CD14-positive monocyte (primary cell): ENCODE results near the gene GLS. TPM values are rescaled to one million over a fixed set of nuclear protein-coding genes. Genes with fewer than 3 reads are reported as not detected.

Experiments
- DNase-seq, 3 donors: peaks; one replicate each; pipeline ENCODE4 v3.0.0-alpha.2; 2011 to 2022
- H2AFZ ChIP-seq: 2 replicates; pipeline ENCODE4 v1.6.0; 2012; ENCODE audit warnings: mild to moderate bottlenecking, low read depth, low read length, inconsistent platforms; ENCODE audit not compliant: insufficient read depth, poor library complexity, severe bottlenecking
- H3K27ac ChIP-seq, 2 donors: 1 replicate in 1 of 2; 2 replicates in 1 of 2; pipeline ENCODE4 v1.5.1; 2012 to 2013; ENCODE audit warnings: low read length in 2 of 2, control low read depth in 1 of 2, inconsistent platforms in 1 of 2, low read depth in 1 of 2, mild to moderate bottlenecking in 1 of 2
- H3K27me3 ChIP-seq, 2 donors: one replicate each; pipeline versions ENCODE4 v1.6.0 to v1.6.1; 2011 to 2013; ENCODE audit warnings: low read length in 2 of 2; ENCODE audit not compliant: control insufficient read depth in 2 of 2, insufficient read depth in 2 of 2
- H3K36me3 ChIP-seq, 2 donors: replicated peaks in 1 of 2; 1 replicate in 1 of 2; 2 replicates in 1 of 2; pipeline versions ENCODE4 v1.5.1 to v1.6.1; 2012 to 2013; ENCODE audit warnings: low read length in 2 of 2, control low read depth in 1 of 2, inconsistent platforms in 1 of 2, mild to moderate bottlenecking in 1 of 2; ENCODE audit not compliant: insufficient read depth in 2 of 2, control insufficient read depth in 1 of 2
- H3K4me1 ChIP-seq, 2 donors: 1 replicate in 1 of 2; 2 replicates in 1 of 2; pipeline versions ENCODE4 v1.5.1 to v1.6.1; 2012 to 2013; ENCODE audit warnings: low read length in 2 of 2, control low read depth in 1 of 2, inconsistent platforms in 1 of 2, mild to moderate bottlenecking in 1 of 2, moderate library complexity in 1 of 2; ENCODE audit not compliant: insufficient read depth in 2 of 2, control insufficient read depth in 1 of 2
- H3K4me2 ChIP-seq: replicated peaks from 2 replicates; pipeline ENCODE3; 2012; ENCODE audit warnings: low read length, moderate library complexity, mild to moderate bottlenecking; ENCODE audit not compliant: poor library complexity, severe bottlenecking; ENCODE audit errors: extremely low read depth
- H3K4me3 ChIP-seq, 3 experiments: fragments of 200-600 bp in 1 of 3; sonication (generic) in 1 of 3; replicated peaks in 1 of 3; 1 replicate in 2 of 3; 2 replicates in 1 of 3; pipeline ENCODE4 v1.5.1; 2011 to 2013; ENCODE audit warnings: low read length in 3 of 3, mild to moderate bottlenecking in 3 of 3, control low read depth in 2 of 3, low read depth in 2 of 3, inconsistent platforms in 1 of 3, moderate library complexity in 1 of 3
- H3K79me2 ChIP-seq: 2 replicates; pipeline ENCODE4 v1.6.0; 2012; ENCODE audit warnings: mild to moderate bottlenecking, control low read depth, inconsistent platforms, low read length, moderate library complexity; ENCODE audit not compliant: insufficient read depth
- H3K9ac ChIP-seq: 2 replicates; pipeline ENCODE4 v1.6.0; 2017; ENCODE audit warnings: low read length, mild to moderate bottlenecking; ENCODE audit not compliant: insufficient read depth, poor library complexity, severe bottlenecking
- H3K9me3 ChIP-seq, 2 donors: replicated peaks in 1 of 2; 1 replicate in 1 of 2; 2 replicates in 1 of 2; pipeline versions ENCODE4 v1.5.1 to v1.6.1; 2012 to 2013; ENCODE audit warnings: low read length in 2 of 2, control low read depth in 1 of 2; ENCODE audit not compliant: control insufficient read depth in 1 of 2, insufficient read depth in 1 of 2
- H4K20me1 ChIP-seq: 2 replicates; pipeline ENCODE4 v1.6.0; 2012; ENCODE audit warnings: mild to moderate bottlenecking, low read length, control low read depth, moderate library complexity; ENCODE audit not compliant: insufficient read depth
- H3K27ac Mint-ChIP-seq, 7 donors: one replicate each; pipeline ENCODE4 v1.8.0; 2020; ENCODE audit warnings: mild to moderate bottlenecking in 7 of 7, mixed read lengths in 7 of 7, moderate library complexity in 6 of 7, inconsistent platforms in 2 of 7
- H3K27me3 Mint-ChIP-seq, 3 donors: one replicate each; pipeline ENCODE4 v1.8.0; 2021 to 2022; ENCODE audit warnings: low read depth in 3 of 3, mild to moderate bottlenecking in 3 of 3, mixed read lengths in 3 of 3, moderate library complexity in 3 of 3, inconsistent platforms in 1 of 3
- H3K36me3 Mint-ChIP-seq, 2 donors: one replicate each; pipeline ENCODE4 v1.8.0; 2020; ENCODE audit warnings: mixed read lengths in 2 of 2, inconsistent platforms in 1 of 2, mild to moderate bottlenecking in 1 of 2
- H3K4me1 Mint-ChIP-seq: one replicate; pipeline ENCODE4 v1.8.0; 2020; ENCODE audit warnings: mild to moderate bottlenecking, mixed read lengths
- H3K4me3 Mint-ChIP-seq, 2 donors: one replicate each; pipeline ENCODE4 v1.8.0; 2020; ENCODE audit warnings: mild to moderate bottlenecking in 2 of 2, mixed read lengths in 2 of 2, moderate library complexity in 1 of 2
- H3K9me3 Mint-ChIP-seq, 7 donors: one replicate each; pipeline ENCODE4 v1.8.0; 2020 to 2022; ENCODE audit warnings: mixed read lengths in 7 of 7, mild to moderate bottlenecking in 6 of 7, moderate library complexity in 6 of 7, inconsistent platforms in 2 of 7
- WGBS: methylation state at CpG from one replicate; pipeline ENCODE4 v1.1.5; 2013; ENCODE audit warnings: missing lambda C conversion rate; ENCODE audit not compliant: insufficient coverage; 5-methylcytosine and 5-hydroxymethylcytosine counted together
- intact Hi-C, 2 donors: fragments of 100-400 bp; cut with micrococcal nuclease; formaldehyde crosslinking; loops; one replicate each; pipeline versions ENCODE4 v1.15.0 to v1.15.1; 2023
- polyA plus RNA-seq, 3 donors: library from polyadenylated mRNA; depleted of rRNA in 1 of 3; unstranded in 2 of 3; stranded (reverse) in 1 of 3; fragments of 300-500 nt in 2 of 3; fragments of >200 nt in 1 of 3; fragmentation: Illumina TruSeq in 2 of 3; gene quantifications; 1 replicate in 2 of 3; 2 replicates in 1 of 3; pipeline ENCODE4 v1.2.3, GENCODE V29; 2012 to 2021
- TF ChIP-seq, protein P1 (sequence below): fragments of 200-600 bp; IDR thresholded peaks from one replicate; pipeline ENCODE4 v1.8.0; 2022; ENCODE audit warnings: antibody characterized with exemption, mild to moderate bottlenecking

Gene GLS
- polyA plus RNA-seq, 3 donors: 6.0 to 29.5 (median 9.0) TPM

- Histone ChIP-seq H3K27ac (no peak overlapping the region), H3K36me3 (peaks cover 57 to 69% of the 10 kb centered on the region in 2 donors), H3K27me3 (no peaks in the 10 kb centered on the region), H3K79me2 (no peaks in the 10 kb centered on the region), H3K9ac (no peak overlapping the region), H3K9me3 (no peaks in the 10 kb centered on the region), H4K20me1 (no peaks in the 10 kb centered on the region), H3K4me3 (no peak overlapping the region), H3K4me2 (no peak overlapping the region), H2AFZ (no peak overlapping the region), H3K4me1 (no peaks in the 10 kb centered on the region)
- no peak overlapping the region for H3K27ac Mint-ChIP-seq
- H3K4me1 Mint-ChIP-seq: no peaks in the 10 kb centered on the region
- H3K4me3 Mint-ChIP-seq: no peak overlapping the region
- intact Hi-C loops: loop anchor here (10.0 kb wide), 3 partner anchors 50 to 100 kb away; no protein-coding TSS in a partner anchor
- peaks cover 53 to 58% of the 10 kb centered on the region in 2 donors for H3K36me3 Mint-ChIP-seq
- no peak for DNase-seq
- H3K27me3 Mint-ChIP-seq: no peaks in the 10 kb centered on the region
- WGBS: no CpG with 5 or more reads among the region's 3 CpGs
- H3K9me3 Mint-ChIP-seq: no peaks in the 10 kb centered on the region
- TF ChIP-seq, protein P1, sequence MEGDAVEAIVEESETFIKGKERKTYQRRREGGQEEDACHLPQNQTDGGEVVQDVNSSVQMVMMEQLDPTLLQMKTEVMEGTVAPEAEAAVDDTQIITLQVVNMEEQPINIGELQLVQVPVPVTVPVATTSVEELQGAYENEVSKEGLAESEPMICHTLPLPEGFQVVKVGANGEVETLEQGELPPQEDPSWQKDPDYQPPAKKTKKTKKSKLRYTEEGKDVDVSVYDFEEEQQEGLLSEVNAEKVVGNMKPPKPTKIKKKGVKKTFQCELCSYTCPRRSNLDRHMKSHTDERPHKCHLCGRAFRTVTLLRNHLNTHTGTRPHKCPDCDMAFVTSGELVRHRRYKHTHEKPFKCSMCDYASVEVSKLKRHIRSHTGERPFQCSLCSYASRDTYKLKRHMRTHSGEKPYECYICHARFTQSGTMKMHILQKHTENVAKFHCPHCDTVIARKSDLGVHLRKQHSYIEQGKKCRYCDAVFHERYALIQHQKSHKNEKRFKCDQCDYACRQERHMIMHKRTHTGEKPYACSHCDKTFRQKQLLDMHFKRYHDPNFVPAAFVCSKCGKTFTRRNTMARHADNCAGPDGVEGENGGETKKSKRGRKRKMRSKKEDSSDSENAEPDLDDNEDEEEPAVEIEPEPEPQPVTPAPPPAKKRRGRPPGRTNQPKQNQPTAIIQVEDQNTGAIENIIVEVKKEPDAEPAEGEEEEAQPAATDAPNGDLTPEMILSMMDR: no peak
Observed at GRCh38 chr2:190904640-190905261, 24.1 kb downstream of the GLS start.

DNA sequence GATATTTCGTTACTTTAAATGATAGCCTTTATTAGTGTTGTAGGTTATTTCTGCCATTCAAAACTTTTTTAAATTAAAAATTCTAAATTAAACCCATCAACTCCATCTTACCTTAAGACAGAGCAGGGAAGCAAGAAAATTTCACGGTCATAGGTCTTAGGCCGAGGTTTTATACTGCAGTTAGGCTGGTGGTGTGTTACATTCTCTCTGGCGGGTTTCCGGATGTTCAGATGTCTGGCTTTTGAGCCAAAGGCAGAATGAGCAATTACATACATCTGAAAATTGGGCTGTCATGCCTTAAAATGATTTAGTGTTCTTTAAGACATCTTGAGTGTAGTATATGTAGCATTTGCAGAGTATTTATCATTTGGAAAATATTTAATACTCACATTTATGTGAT is 27.9 kb downstream of the GLS start:
- no peak overlapping the region for H3K27ac Mint-ChIP-seq
- Histone ChIP-seq H3K9me3 (no peaks in the 10 kb centered on the region), H3K4me2 (no peak overlapping the region), H3K9ac (no peak overlapping the region), H4K20me1 (no peaks in the 10 kb centered on the region), H3K36me3 (peaks cover 34 to 53% of the 10 kb centered on the region in 2 donors), H3K27ac (no peak overlapping the region), H3K4me1 (no peaks in the 10 kb centered on the region), H2AFZ (no peak overlapping the region), H3K79me2 (no peaks in the 10 kb centered on the region), H3K27me3 (no peaks in the 10 kb centered on the region), H3K4me3 (no peak overlapping the region)
- no CpG with 5 or more reads among the region's 5 CpGs for WGBS
- TF ChIP-seq, protein P1: no peak
- no peak for DNase-seq
- intact Hi-C loops: loop anchor here (10.0 kb wide), 3 partner anchors 54 to 96 kb away; no protein-coding TSS in a partner anchor
- H3K4me1 Mint-ChIP-seq: no peaks in the 10 kb centered on the region
- H3K36me3 Mint-ChIP-seq: peaks cover 46 to 54% of the 10 kb centered on the region in 2 donors
- no peaks in the 10 kb centered on the region for H3K27me3 Mint-ChIP-seq
- H3K4me3 Mint-ChIP-seq: no peak overlapping the region
- H3K9me3 Mint-ChIP-seq: no peaks in the 10 kb centered on the region
